NCI-H1105 treated with DMSO at 0.1 percent for 48 hours (cell line): ENCODE measurements around the gene BAG3.
"Not testable (repeated sequence)": the region's sequence is repeated elsewhere in the genome, so short reads cannot be mapped to it uniquely, and the experiment has no call there.

ENCODE experiments used
- DNase-seq: peaks from one replicate; lab custom pipeline; 2025; lab: John Stamatoyannopoulos, UW

BAG3 gene

GRCh38 chr10:119640875-119641526 lies 10.2 kb upstream of the BAG3 start:
- no peak for DNase-seq

GRCh38 chr10:119642556-119643111 lies 8.5 kb upstream of the BAG3 start:
- no peak for DNase-seq

DNA sequence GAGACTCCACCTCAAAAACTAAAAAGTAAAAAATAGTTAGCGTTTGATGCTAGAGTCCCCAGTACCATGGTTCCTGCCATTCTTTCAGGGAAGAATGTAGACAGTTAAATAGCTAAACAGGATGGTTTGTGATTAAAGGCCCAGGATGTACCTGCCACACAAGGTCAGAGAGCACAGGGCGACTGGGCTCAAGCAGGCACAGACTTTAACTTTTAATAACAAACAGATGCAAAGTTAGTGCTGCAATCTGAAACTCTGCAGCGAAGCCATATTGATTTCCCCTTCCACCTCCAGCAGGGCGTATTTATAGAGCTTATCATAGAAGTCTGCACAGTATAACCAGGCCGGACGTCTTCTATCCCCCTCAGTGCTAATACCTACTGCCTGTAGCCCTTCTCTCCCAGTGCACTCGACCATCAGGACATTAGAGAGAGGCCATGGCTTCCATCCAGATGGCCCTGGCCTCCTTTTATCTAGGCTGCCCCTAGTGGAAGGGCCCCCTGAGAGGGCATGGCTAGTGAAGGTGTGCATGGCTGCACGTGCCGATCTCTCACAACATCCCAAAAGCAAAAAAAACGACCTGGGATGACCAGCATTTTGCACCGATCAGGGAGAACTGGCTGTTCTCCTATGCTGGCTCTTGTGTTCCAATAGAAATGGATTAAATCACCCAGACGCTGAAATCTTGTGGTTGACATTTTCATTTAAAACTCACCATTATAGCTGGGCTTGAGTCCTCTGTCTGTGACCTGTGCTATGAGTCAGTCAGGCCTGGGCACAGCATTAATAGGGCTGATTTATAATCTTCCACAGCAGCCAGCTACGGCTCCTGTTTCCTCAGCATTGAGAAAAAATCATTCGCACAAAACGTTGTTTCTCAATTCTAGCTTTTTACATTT lies 7.6 kb upstream of the BAG3 start:
- DNase-seq = no peak

GRCh38 chr10:119644205-119644814 lies 6.9 kb upstream of the BAG3 start:
- no peak for DNase-seq

DNA sequence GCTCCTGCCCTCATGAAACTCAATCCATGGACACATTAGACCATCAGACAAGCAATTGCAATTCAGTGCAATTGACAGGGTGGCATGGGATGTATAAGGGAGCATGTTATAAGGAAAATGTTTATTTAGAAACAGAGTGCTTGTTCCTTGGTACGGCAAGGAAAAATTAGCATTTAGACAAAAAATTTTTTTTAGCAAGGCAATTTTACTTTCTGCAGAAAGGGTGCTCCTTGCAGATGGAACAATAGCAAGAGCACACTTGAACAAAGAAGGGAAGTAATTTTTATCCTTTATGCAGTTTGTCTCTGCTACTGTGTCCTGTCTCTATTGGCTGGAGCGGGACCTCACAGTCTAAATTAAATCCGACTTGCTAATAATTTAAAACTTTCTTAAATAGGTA lies 6.2 kb upstream of the BAG3 start:
- DNase-seq = no peak

GRCh38 chr10:119650062-119650461 lies 1.1 kb upstream of the BAG3 start:
- DNase-seq = no peak

DNA sequence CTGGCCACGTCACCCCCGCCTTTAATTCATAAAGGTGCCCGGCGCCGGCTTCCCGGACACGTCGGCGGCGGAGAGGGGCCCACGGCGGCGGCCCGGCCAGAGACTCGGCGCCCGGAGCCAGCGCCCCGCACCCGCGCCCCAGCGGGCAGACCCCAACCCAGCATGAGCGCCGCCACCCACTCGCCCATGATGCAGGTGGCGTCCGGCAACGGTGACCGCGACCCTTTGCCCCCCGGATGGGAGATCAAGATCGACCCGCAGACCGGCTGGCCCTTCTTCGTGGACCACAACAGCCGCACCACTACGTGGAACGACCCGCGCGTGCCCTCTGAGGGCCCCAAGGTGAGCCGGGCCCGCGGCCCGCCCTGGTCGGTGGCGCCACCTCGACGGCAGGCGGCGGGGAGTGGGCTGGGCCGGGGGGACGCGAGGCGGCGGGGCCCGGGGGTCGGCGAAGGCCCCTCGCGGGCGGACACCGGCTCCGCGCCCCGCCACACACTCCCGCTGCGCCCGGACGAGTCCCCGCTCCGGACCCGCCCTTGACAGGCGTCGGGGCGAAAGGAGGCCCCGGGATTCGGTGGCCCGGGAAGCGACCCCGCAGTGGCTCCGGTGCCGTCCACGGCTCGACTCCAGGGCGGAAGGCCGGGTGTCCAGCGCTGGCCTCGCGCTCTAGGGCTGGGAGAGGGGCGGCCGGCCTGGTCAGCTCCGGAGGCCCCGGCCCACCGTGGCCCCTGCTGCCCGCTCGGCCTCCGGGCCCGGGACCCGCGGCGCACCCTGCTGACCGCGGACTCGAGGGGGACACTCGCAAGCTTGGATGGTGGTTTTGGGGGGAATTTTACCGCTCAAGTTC lies 557 bp downstream of the BAG3 start:
- no peak for DNase-seq

DNA sequence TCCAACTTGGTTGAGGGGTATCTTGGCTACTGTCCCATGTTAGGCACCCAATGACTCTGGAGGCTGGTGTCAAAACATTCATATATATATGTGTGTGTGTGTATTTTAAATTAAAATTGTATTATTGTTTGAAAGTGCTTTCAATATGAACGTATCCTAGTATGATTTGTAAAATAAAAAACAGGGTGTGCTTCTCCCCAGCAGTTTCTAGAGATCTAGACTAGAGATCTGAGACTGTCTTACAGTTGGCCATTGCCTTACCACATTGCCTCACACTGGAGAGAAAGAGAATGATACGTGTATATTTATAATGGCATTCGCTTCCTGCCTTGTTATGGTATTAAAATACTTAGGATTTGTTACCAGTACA lies 1.2 kb downstream of the BAG3 start:
- no peak for DNase-seq

GRCh38 chr10:119653209-119653608 lies 2.0 kb downstream of the BAG3 start:
- no peak for DNase-seq

DNA sequence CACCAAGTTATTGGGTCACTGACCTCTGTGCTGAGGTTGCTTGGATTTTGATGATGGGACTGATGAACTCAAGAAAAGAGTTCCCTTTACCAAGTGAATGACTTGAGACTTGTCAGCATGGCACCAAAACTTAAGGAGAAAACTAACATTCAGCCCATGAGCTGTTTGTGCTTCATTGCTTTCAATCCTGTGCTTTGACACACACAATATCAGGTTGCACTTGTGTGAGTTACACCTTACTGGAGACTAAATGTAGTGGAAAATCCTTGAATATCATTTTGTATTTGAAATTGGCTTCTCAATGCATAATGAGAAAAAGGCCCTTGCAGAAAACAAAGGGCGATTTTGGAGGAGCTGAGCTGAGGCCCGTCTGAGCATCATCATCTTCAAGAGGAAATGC lies 2.7 kb downstream of the BAG3 start:
- DNase-seq = no peak

DNA sequence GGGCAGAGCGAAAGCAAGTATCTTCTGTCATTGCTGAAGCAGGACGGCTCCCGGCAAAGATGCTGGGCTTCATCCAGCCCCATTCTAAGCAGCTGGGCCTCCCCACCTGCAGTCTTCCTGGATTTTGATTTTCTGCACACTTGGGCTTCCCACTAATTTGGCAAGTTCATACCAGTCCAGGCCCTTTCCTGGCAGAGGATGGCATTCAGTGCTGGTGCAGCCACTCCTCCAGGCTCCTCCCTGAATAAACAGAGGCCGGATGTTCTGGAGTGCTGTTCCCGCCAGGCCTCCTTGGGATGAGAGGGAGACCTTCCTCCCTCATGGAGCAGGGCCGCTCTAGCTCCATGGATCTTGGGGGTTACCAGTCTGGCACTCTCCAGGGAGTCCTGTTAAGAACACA lies 3.4 kb downstream of the BAG3 start:
- DNase-seq = no peak

DNA sequence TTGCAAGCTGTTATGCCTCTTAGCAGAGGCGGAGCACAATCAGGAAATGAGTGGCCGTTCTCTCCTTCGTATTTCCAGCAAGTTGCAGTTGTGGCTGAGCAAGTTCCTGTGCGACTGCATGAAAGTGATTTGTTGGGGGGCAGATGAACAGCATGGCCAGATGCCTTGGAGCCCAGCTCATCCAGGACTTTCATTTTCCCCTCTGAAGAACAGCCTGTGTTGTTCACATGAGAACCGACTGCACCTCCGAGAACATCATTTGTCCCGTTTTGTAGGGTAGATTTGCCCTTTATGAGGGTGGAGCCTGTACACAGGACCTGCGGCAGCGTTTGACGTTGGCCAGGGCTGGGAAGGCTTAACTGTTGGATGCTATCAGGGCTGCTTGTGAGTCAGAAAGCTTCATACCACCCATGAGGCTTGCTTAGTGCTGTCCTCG lies 4.4 kb downstream of the BAG3 start:
- DNase-seq = no peak

DNA sequence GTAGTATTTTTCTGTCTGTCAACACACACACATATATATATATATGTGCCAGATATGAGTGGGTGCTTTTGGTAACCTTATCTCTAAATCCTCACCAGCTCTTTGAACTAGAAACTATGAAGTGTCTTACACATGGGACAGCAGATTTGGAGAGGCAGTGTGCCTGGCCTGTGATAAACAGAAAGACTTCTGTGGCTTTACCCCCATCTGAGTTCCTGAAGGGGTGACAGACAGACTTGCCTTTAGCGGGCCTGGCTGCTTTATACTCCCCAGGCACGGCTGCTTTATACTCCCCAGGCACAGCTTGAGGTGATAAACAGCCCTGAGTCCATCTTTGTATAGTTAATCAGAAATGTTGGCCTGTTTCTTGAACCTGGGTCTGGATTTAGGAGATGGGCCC lies 5.6 kb downstream of the BAG3 start:
- DNase-seq = no peak

GRCh38 chr10:119657725-119658124 lies 6.5 kb downstream of the BAG3 start:
- no peak for DNase-seq

DNA sequence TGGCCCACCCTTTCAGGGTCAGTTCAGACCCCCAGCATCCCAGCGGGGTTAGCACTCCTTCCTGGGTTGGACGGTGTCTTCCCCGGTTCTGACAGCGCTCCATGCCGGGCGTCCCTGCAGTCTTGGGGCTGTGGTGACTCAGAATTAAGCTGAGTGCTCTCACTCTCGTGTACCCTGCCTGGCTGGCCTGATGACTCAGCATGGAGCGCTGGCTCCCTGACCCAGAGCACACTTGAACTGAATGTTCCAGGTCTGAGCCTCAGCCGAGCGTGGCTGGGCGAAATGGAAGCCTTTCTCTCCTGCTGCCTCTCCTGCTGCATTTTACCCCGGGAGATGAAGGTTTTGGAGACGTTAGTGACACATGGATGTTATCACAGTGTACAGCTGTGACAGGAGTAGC lies 7.1 kb downstream of the BAG3 start:
- DNase-seq = no peak

DNA sequence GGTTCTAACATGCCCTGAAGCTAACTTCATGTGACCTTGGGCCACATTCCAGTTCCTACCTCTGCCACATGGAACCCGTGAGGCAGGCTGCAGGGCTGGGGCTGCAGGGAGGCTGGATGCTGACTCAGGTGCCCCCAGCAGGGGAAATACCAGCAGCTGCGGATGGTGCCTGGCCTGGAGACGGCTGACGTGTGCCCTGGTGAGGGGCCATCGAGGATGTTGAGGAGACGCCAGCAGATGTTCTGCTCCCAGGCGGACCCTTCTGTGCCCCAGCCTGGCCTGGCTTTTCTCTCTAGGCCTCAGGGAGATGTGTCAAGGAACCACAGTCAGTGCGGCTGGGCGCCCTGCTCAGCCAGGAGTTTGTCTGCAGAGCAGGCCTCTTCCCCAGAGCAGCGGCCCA lies 8.8 kb downstream of the BAG3 start:
- no peak for DNase-seq

GRCh38 chr10:119662076-119662605 lies 11.0 kb downstream of the BAG3 start:
- DNase-seq = not testable (repeated sequence)

- no peak for DNase-seq
Observed at GRCh38 chr10:119663866-119664698, 12.9 kb downstream of the BAG3 start.

- no peak for DNase-seq
Observed at GRCh38 chr10:119665901-119666708, 14.9 kb downstream of the BAG3 start.

GRCh38 chr10:119666709-119667004 lies 15.5 kb downstream of the BAG3 start:
- no peak for DNase-seq
